ENCODE measurements around the gene ARHGAP20. TPM values are rescaled to one million over a fixed set of nuclear protein-coding genes. Genes with fewer than 3 reads are reported as not detected.

ARHGAP20 gene
- total RNA-seq, 1 experiment from 2014 or later, result 0.04 TPM

DNA sequence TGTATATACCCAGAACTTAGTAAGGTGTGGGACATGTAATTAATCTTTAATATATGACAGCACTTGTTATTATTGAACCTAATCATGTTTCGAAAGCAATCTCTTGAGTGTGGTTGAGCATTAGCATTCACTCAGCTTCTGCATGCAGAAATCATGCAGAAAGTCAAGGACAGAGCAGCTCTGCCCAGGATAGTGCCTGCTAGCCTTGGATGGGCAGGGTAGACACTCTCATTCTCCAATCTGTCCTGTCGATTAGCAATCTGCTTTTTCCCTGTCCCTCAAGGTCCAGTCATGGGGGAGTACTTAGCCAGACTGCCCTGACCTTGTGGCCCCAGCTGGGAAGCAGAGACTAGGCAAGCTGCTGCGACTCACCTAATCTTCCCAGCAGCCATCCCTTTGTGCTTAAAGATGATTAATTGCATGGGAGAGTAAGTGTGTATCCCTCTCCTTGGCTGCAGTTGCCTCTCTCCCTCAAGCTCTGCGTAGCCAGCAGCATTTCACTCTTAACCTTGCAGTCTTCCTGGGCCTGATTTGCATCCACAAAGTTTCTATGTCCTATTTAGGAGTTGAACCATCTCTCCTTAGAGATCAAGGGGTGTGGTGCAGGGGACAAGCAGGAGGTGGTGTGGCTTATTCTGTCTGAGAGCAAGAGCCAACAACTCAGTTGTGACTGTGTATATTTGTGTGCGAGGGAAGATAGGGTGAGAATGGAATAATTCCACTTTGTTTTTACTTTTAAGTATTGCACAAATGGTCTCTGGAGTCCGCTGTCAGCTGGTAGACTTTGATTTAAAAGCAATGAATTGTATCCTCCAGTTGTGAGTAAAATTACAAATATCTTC is 181.1 kb downstream of the ARHGAP20 start:
- Mint-ChIP-seq H3K36me3 (ENCODE audit: insufficient read depth in 1 of 3, low read depth in 3 of 3) (peaks cover 2 to 19% (median 10%) of the 10 kb centered on the region in 3 experiments; a peak in 6 of 7 replicates), H3K4me1 (no peaks in the 10 kb centered on the region), H3K27me3 (ENCODE audit: low read depth) (no peaks in the 10 kb centered on the region; the same call in none of the 2 replicates), H3K4me3 (no peak overlapping the region), H3K27ac (no peak overlapping the region), H3K9me3 (peaks cover 25 to 31% of the 10 kb centered on the region in 2 experiments)
- H2BK12ac ChIP-seq (ENCODE audit: insufficient read length, low read depth, low read length), result no peak overlapping the region
- no peak overlapping the region for H3K9ac ChIP-seq (ENCODE audit: extremely low read depth, insufficient read length, low read length)
- H4K5ac ChIP-seq (ENCODE audit: insufficient read length, low read depth, low read length), result no peak overlapping the region
- TF ChIP-seq, protein P1, sequence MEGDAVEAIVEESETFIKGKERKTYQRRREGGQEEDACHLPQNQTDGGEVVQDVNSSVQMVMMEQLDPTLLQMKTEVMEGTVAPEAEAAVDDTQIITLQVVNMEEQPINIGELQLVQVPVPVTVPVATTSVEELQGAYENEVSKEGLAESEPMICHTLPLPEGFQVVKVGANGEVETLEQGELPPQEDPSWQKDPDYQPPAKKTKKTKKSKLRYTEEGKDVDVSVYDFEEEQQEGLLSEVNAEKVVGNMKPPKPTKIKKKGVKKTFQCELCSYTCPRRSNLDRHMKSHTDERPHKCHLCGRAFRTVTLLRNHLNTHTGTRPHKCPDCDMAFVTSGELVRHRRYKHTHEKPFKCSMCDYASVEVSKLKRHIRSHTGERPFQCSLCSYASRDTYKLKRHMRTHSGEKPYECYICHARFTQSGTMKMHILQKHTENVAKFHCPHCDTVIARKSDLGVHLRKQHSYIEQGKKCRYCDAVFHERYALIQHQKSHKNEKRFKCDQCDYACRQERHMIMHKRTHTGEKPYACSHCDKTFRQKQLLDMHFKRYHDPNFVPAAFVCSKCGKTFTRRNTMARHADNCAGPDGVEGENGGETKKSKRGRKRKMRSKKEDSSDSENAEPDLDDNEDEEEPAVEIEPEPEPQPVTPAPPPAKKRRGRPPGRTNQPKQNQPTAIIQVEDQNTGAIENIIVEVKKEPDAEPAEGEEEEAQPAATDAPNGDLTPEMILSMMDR (conservative IDR thresholded peaks at IDR 0.05), result no peak
- H4K8ac ChIP-seq (replicated peaks; ENCODE audit: insufficient read length, low read depth, low read length), result no peak overlapping the region
- no peak for DNase-seq
- H2BK15ac ChIP-seq (ENCODE audit: low read depth, low read length), result no peak overlapping the region
- no peak overlapping the region for H3K23ac ChIP-seq (ENCODE audit: insufficient read length, low read depth, low read length)
- H2BK120ac ChIP-seq (ENCODE audit: low read depth, low read length, poor library complexity, severe bottlenecking), result no peak overlapping the region
- H4K20me1 ChIP-seq (ENCODE audit: control insufficient read depth, insufficient read depth, insufficient read length), result no peaks in the 10 kb centered on the region
- H4K91ac ChIP-seq (ENCODE audit: insufficient read length, low read depth, low read length), result no peak overlapping the region
- no peak overlapping the region for H3K56ac ChIP-seq (ENCODE audit: insufficient read length, low read depth, low read length)
- no CpG with 5 or more reads among the region's 6 CpGs for WGBS (ENCODE audit: extremely low coverage, insufficient read length, low lambda C conversion rate)
- H3K79me1 ChIP-seq (ENCODE audit: insufficient read depth, low read depth, low read length, poor library complexity, severe bottlenecking), result no peaks in the 10 kb centered on the region
- no peak overlapping the region for H3K27ac ChIP-seq (ENCODE audit: insufficient read length, low read depth, low read length)
- no peak overlapping the region for H2BK20ac ChIP-seq (ENCODE audit: low read depth, low read length, poor library complexity, severe bottlenecking)
- no peaks in the 10 kb centered on the region for H3K79me2 ChIP-seq (ENCODE audit: insufficient read depth, low read length)
- no peaks in the 10 kb centered on the region for H3K23me2 ChIP-seq (ENCODE audit: insufficient read length, low read depth, low read length, poor library complexity, severe bottlenecking)
- H2AFZ ChIP-seq (ENCODE audit: low read length), result no peak overlapping the region
- H3K18ac ChIP-seq (ENCODE audit: insufficient read length, low read depth, low read length), result no peak overlapping the region
- H3K14ac ChIP-seq (ENCODE audit: insufficient read depth, low read length), result no peak overlapping the region; the same call in 1 of the 2 replicates
- H3K4me1 ChIP-seq (ENCODE audit: insufficient read depth, low read length), result no peaks in the 10 kb centered on the region
- no peak overlapping the region for H3K4me2 ChIP-seq (ENCODE audit: insufficient read depth, insufficient read length, low read length)
- H3T11ph ChIP-seq (ENCODE audit: low read length), result no peak overlapping the region
- H2AK5ac ChIP-seq (ENCODE audit: insufficient read length, low read length), result no peak overlapping the region
- no peak overlapping the region for H3K4ac ChIP-seq (ENCODE audit: low read depth, low read length)
- no peaks in the 10 kb centered on the region for H3K27me3 ChIP-seq (ENCODE audit: insufficient read depth, low read length)
- H2BK5ac ChIP-seq (ENCODE audit: insufficient read length, low read length), result no peak overlapping the region
- no peaks in the 10 kb centered on the region for H3K9me3 ChIP-seq (ENCODE audit: control insufficient read depth, low read depth, low read length)

Measured in H9 (cell line).